Sciatic nerve (tissue), 2 donors: Measurements from ENCODE around the gene FMC1. TPM values are rescaled to one million over a fixed set of nuclear protein-coding genes. Genes with fewer than 3 reads are reported as not detected.
"Not testable (repeated sequence)": the region's sequence is repeated elsewhere in the genome, so short reads cannot be mapped to it uniquely, and the experiment has no call there.

ENCODE experiments used
- ATAC-seq: fragments of 200-7000 bp; cut with Tn5 transposase; one replicate; pipeline ENCODE4 v1.9.1; 2020; ENCODE audit warnings: mild to moderate bottlenecking, moderate library complexity
- DNase-seq: peaks from one replicate; pipeline ENCODE4 v3.0.0-alpha.2; 2020; ENCODE audit warnings: low spot score
- intact Hi-C: fragments of 100-400 bp; cut with DNase I; formaldehyde crosslinking; loops from one replicate; pipeline ENCODE4 v1.14.2; 2022
- total RNA-seq: library from RNA; stranded (reverse); fragmentation: NEBNext Ultra II Directional; extraction: Animal tissue kit (Norgen Biotek cat#: 25700); gene quantifications from one replicate; pipeline ENCODE4 v1.2.1, GENCODE V29; 2021
- donor health status: DM: no; HTN: no; CAD: no.
- donor health status: DM: no; HTN: no; CAD: no.

The FMC1 gene
- 15.2 TPM for total RNA-seq

- DNase-seq (peak; percentile 94), ATAC-seq (peak; percentile 89)
- intact Hi-C loops = no loop called here
Measured at GRCh38 chr7:139341058-139341775, at the start of gene FMC1. Gene FMC1 (plus strand): TSS chr7:139341337. CDS start chr7:139341385, 48 bp downstream.

- intact Hi-C loops = no loop called here
- DNase-seq (no peak), ATAC-seq (no peak)
Measured at GRCh38 chr7:139292821-139293220, 48.3 kb upstream of the FMC1 start.

- ATAC-seq (no peak), DNase-seq (no peak)
- intact Hi-C loops = no loop called here
Measured at GRCh38 chr7:139293534-139293933, 47.6 kb upstream of the FMC1 start.

GRCh38 chr7:139294241-139294640, 46.9 kb upstream of the FMC1 start:
- intact Hi-C loops = no loop called here
- ATAC-seq (no peak), DNase-seq (no peak)

- intact Hi-C loops = no loop called here
- DNase-seq (no peak), ATAC-seq (no peak)
Measured at GRCh38 chr7:139294951-139295575, 46.1 kb upstream of the FMC1 start.

- no peak for ATAC-seq
- no peak for DNase-seq
- intact Hi-C loops = no loop called here
Measured at GRCh38 chr7:139297795-139298194, 43.3 kb upstream of the FMC1 start.

- intact Hi-C loops = no loop called here
- ATAC-seq = no peak
- no peak for DNase-seq
Measured at GRCh38 chr7:139299296-139299695, 41.8 kb upstream of the FMC1 start.

GRCh38 chr7:139300390-139300789, 40.7 kb upstream of the FMC1 start:
- no peak for ATAC-seq
- no peak for DNase-seq
- intact Hi-C loops = no loop called here

GRCh38 chr7:139304517-139304916, 36.6 kb upstream of the FMC1 start:
- DNase-seq (no peak), ATAC-seq (no peak)
- intact Hi-C loops = no loop called here

- ATAC-seq = no peak
- DNase-seq = no peak
- intact Hi-C loops = no loop called here
Measured at GRCh38 chr7:139317939-139318505, 23.1 kb upstream of the FMC1 start.

GRCh38 chr7:139321071-139321745, 19.9 kb upstream of the FMC1 start:
- intact Hi-C loops = no loop called here
- ATAC-seq = no peak
- no peak for DNase-seq

- ATAC-seq, intact Hi-C loops, DNase-seq: not testable (repeated sequence)
Measured at GRCh38 chr7:139324709-139325108, 16.4 kb upstream of the FMC1 start.

- no peak for ATAC-seq
- no peak for DNase-seq
- intact Hi-C loops = no loop called here
Measured at GRCh38 chr7:139328375-139328774, 12.8 kb upstream of the FMC1 start.

GRCh38 chr7:139329119-139329518, 12.0 kb upstream of the FMC1 start:
- intact Hi-C loops = no loop called here
- ATAC-seq = no peak

GRCh38 chr7:139330333-139331030, 10.7 kb upstream of the FMC1 start:
- DNase-seq (no peak), ATAC-seq (no peak)
- intact Hi-C loops = no loop called here

More at GRCh38 chr7:139329119-139329518, 12.0 kb upstream of the FMC1 start:
- DNase-seq = no peak

- intact Hi-C loops = no loop called here
- DNase-seq = no peak
- no peak for ATAC-seq
Measured at GRCh38 chr7:139332697-139333359, 8.3 kb upstream of the FMC1 start.

- intact Hi-C loops, DNase-seq, ATAC-seq: not testable (repeated sequence)
Measured at GRCh38 chr7:139333443-139333842, 7.7 kb upstream of the FMC1 start.

- no peak for DNase-seq
- no peak for ATAC-seq
- intact Hi-C loops = loop anchor here (5.0 kb wide), 1 partner anchor 732 kb away; no protein-coding TSS in a partner anchor
Measured at GRCh38 chr7:139334399-139335150, 6.6 kb upstream of the FMC1 start.
